ENCODE results near the gene EIF2A. TPM values are rescaled to one million over a fixed set of nuclear protein-coding genes. Genes with fewer than 3 reads are reported as not detected.
A peak's percentile ranks its signal among the peaks of the same experiment; 100 is the strongest.

The EIF2A gene
- total RNA-seq, 1 donor from 2014 or later, result 66.4 TPM

DNA sequence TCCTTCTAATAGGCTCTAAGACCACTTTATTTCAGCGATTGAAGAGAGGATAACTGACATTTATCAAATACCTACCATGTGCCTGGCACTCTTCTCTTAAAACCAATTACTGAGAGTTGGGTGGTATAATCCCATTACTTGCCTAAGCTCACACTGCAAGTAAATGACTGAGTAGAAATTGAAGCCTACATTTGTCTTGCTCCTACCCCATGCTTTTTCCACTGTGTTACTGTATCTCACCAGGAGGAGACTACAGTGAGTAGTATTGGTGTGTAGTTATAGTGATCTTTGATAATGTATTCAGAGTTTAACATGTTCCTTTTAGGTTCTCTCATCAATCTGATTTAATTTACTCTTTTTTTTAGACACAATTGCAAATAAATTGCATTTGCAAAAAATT lies 20.7 kb downstream of the EIF2A start:
- H3K27me3 Mint-ChIP-seq, result no peaks in the 10 kb centered on the region
- H3K9me3 Mint-ChIP-seq (ENCODE audit: low read depth), result no peaks in the 10 kb centered on the region
- H3K4me3 Mint-ChIP-seq (ENCODE audit: low read depth), result no peak overlapping the region
- H3K4me1 Mint-ChIP-seq (ENCODE audit: low read depth), result no peaks in the 10 kb centered on the region
- H3K27ac Mint-ChIP-seq, result no peak overlapping the region
- peaks cover 15% of the 10 kb centered on the region for H3K36me3 Mint-ChIP-seq (ENCODE audit: insufficient read depth)
- no peak for DNase-seq (ENCODE audit: low spot score, unreplicated experiment)
- TF ChIP-seq, protein P1, sequence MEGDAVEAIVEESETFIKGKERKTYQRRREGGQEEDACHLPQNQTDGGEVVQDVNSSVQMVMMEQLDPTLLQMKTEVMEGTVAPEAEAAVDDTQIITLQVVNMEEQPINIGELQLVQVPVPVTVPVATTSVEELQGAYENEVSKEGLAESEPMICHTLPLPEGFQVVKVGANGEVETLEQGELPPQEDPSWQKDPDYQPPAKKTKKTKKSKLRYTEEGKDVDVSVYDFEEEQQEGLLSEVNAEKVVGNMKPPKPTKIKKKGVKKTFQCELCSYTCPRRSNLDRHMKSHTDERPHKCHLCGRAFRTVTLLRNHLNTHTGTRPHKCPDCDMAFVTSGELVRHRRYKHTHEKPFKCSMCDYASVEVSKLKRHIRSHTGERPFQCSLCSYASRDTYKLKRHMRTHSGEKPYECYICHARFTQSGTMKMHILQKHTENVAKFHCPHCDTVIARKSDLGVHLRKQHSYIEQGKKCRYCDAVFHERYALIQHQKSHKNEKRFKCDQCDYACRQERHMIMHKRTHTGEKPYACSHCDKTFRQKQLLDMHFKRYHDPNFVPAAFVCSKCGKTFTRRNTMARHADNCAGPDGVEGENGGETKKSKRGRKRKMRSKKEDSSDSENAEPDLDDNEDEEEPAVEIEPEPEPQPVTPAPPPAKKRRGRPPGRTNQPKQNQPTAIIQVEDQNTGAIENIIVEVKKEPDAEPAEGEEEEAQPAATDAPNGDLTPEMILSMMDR (IDR thresholded peaks at IDR 0.05; ENCODE audit: unreplicated experiment), result no peak

DNA sequence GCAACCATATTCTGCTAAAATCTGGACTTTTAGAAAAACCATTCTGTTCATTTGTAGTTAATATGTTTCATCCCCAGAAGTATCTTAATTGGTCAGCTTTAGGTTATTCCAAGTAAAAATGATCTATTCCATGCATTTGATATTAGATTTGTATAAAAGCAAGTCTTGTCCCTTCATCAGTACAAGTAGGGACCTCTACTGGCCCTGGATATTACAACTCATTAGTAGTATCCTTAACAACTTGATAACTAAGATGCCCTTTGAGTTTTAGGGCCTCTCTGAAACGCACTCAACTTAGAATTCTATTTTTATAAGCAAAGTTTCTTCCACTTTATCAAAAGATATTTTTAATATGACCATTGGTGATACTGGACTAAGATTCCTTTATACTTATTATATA lies 31.3 kb downstream of the EIF2A start:
- no peak overlapping the region for H3K4me3 Mint-ChIP-seq (ENCODE audit: low read depth)
- no peaks in the 10 kb centered on the region for H3K27me3 Mint-ChIP-seq
- no peak for DNase-seq (ENCODE audit: low spot score, unreplicated experiment)
- H3K4me1 Mint-ChIP-seq (ENCODE audit: low read depth), result peaks cover 3% of the 10 kb centered on the region
- TF ChIP-seq, protein P1 (IDR thresholded peaks at IDR 0.05; ENCODE audit: unreplicated experiment), result no peak
- H3K27ac Mint-ChIP-seq, result no peak overlapping the region
- H3K9me3 Mint-ChIP-seq (ENCODE audit: low read depth), result no peaks in the 10 kb centered on the region
- H3K36me3 Mint-ChIP-seq (ENCODE audit: insufficient read depth), result peaks cover 14% of the 10 kb centered on the region

DNA sequence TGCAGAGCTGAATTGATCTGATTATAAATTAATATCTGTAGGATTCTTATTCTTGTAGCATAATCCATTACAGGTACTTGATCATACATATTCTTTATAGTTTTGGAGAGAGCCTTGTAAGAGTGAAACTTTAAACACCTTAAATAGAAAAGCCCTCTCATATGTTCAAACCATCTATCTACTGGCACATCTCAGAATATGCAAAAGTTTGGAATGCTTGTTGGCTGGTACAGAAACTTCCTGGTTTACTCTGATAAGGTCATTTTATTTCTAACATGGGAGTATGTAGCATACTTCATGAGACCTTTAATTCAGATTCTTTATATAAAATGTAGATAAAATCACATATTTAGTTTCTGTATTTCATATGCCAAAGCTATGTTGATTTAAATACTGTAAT lies 34.6 kb downstream of the EIF2A start:
- Mint-ChIP-seq H3K9me3 (ENCODE audit: low read depth) (no peaks in the 10 kb centered on the region), H3K36me3 (ENCODE audit: insufficient read depth) (peaks cover 20% of the 10 kb centered on the region), H3K27me3 (no peaks in the 10 kb centered on the region), H3K4me1 (ENCODE audit: low read depth) (peaks cover 5% of the 10 kb centered on the region), H3K27ac (no peak overlapping the region), H3K4me3 (ENCODE audit: low read depth) (no peak overlapping the region)
- TF ChIP-seq, protein P1 (IDR thresholded peaks at IDR 0.05; ENCODE audit: unreplicated experiment), result no peak
- DNase-seq (ENCODE audit: low spot score, unreplicated experiment), result no peak

DNA sequence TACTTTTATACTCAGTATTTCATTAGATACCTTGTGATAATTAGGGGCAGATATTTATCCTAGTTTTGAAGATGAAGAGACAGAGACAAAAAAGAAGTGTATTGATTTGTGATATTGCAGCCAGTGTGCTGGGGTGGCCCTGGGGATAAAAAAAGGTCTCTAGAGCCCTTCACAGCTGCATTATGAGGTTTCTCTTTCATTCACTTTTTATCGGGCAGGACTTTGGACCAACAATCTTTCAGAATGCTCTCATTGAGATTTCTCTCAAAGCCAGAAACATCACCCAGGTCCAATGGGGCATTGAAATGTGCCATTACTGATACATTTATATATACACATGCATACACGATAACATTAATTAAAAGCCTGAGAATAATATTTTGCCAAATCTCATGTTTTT lies 36.0 kb downstream of the EIF2A start:
- no peaks in the 10 kb centered on the region for H3K27me3 Mint-ChIP-seq
- peaks cover 5% of the 10 kb centered on the region for H3K4me1 Mint-ChIP-seq (ENCODE audit: low read depth)
- peaks cover 16% of the 10 kb centered on the region for H3K36me3 Mint-ChIP-seq (ENCODE audit: insufficient read depth)
- no peak overlapping the region for H3K4me3 Mint-ChIP-seq (ENCODE audit: low read depth)
- TF ChIP-seq, protein P1 (IDR thresholded peaks at IDR 0.05; ENCODE audit: unreplicated experiment), result no peak
- no peaks in the 10 kb centered on the region for H3K9me3 Mint-ChIP-seq (ENCODE audit: low read depth)
- H3K27ac Mint-ChIP-seq, result peak overlapping the region; percentile 27
- no peak for DNase-seq (ENCODE audit: low spot score, unreplicated experiment)

DNA sequence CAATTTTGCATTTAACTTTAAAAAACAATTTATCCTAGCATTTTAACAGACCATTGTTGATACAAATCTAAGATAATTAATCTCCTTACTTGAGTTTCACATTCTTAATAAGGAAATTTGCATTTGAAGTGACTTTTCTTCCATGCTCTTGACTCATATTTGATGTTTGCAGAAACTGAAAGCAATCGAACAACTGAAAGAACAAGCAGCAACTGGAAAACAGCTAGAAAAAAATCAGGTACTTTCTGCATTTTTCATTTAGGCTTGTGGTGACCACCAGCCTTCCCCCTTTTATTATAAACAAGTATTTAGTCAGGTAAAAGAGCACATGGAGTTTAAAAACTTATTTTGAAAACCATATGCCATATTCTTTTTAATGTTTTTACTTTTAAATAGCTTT lies 36.4 kb downstream of the EIF2A start:
- H3K27ac Mint-ChIP-seq, result no peak overlapping the region
- H3K27me3 Mint-ChIP-seq, result no peaks in the 10 kb centered on the region
- H3K36me3 Mint-ChIP-seq (ENCODE audit: insufficient read depth), result peaks cover 16% of the 10 kb centered on the region
- no peak overlapping the region for H3K4me3 Mint-ChIP-seq (ENCODE audit: low read depth)
- no peak for DNase-seq (ENCODE audit: low spot score, unreplicated experiment)
- no peaks in the 10 kb centered on the region for H3K9me3 Mint-ChIP-seq (ENCODE audit: low read depth)
- TF ChIP-seq, protein P1 (IDR thresholded peaks at IDR 0.05; ENCODE audit: unreplicated experiment), result no peak
- peaks cover 5% of the 10 kb centered on the region for H3K4me1 Mint-ChIP-seq (ENCODE audit: low read depth)
